Omental fat pad (tissue), 4 donors: ENCODE measurements around the gene KCNG4. TPM values are rescaled to one million over a fixed set of nuclear protein-coding genes. Genes with fewer than 3 reads are reported as not detected.

Experiments
- ATAC-seq: fragments of 150-250 bp; one replicate; pipeline ENCODE4 v1.9.1; 2016; ENCODE audit warnings: mild to moderate bottlenecking, moderate library complexity; ENCODE audit not compliant: low FRiP score
- DNase-seq: peaks from one replicate; pipeline ENCODE4 v3.0.0-alpha.2; 2019; ENCODE audit warnings: low spot score
- total RNA-seq, 4 donors: library from RNA; depleted of rRNA; stranded (reverse); fragments of >200 nt; gene quantifications; one replicate each; pipeline ENCODE4 v1.1.0, GENCODE V29; 2016
- TF ChIP-seq, protein P1 (sequence below), 3 donors: fragments of 450-650 bp; IDR thresholded peaks; one replicate each; pipeline ENCODE4 v1.5.1; 2016 to 2017; ENCODE audit warnings: antibody characterized with exemption in 3 of 3, mild to moderate bottlenecking in 3 of 3, moderate library complexity in 2 of 3

The KCNG4 gene
- total RNA-seq, 4 donors from 2014 or later: not detected

DNA sequence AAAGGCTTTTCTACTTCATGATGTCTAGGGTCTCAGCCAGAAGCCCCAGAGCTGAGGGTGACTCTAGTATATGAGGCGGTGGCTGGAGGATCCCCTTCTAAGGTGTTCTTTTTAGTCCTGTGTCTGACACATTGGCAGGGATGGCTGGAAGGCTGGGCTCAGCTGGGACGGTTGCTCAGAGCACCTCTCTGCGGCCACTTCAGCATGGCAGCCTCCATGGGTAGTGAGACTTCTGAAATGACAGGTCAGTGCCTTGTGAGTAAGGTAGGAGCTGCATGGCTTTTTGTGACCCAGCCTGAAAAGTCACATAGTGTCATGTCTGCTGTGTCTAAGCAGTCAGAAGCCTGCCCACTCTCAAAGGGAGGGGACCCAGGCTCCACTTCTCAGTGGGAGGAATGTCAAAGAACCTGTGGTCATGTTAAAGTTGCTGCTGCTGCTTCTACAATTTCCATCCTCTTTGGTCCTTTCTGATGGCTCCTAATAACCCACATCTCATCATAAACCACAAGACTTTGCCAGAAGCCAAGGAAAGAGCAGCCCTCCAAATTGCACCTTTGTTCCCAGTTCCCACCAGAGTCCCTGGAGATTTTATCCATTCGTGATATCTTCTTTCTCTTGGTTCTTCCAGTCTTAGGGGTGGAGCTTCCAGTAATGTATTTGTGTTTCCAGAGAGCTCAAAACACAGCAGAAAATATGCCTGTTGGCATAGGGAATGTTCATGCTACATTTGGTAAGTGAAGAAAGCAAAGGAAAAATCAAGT is 15.4 kb upstream of the KCNG4 start:
- ATAC-seq (no peak), DNase-seq (no peak)
- TF ChIP-seq, protein P1, sequence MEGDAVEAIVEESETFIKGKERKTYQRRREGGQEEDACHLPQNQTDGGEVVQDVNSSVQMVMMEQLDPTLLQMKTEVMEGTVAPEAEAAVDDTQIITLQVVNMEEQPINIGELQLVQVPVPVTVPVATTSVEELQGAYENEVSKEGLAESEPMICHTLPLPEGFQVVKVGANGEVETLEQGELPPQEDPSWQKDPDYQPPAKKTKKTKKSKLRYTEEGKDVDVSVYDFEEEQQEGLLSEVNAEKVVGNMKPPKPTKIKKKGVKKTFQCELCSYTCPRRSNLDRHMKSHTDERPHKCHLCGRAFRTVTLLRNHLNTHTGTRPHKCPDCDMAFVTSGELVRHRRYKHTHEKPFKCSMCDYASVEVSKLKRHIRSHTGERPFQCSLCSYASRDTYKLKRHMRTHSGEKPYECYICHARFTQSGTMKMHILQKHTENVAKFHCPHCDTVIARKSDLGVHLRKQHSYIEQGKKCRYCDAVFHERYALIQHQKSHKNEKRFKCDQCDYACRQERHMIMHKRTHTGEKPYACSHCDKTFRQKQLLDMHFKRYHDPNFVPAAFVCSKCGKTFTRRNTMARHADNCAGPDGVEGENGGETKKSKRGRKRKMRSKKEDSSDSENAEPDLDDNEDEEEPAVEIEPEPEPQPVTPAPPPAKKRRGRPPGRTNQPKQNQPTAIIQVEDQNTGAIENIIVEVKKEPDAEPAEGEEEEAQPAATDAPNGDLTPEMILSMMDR (IDR thresholded peaks at IDR 0.05): no peak

DNA sequence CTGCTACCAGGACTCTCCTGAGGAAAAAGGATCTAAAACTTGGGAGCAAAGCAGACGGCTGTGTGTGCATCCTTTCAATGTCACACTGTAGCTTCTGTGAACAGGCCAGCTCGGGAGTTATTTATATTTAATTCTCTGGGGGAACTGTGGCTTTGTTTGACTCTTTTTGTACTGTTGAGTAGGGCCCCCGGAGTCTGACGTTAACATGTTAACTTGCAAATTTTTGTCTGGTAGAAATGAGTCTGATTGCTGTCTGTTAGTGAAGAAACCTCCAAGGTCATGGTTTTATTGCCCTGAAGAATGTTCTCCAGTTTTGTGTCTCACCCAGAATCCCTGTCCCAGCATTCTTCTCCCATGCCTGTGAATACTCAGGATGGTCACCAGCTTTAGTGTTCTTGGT is 14.2 kb upstream of the KCNG4 start:
- no peak for DNase-seq
- no peak for ATAC-seq
- TF ChIP-seq, protein P1 (IDR thresholded peaks at IDR 0.05): no peak

- DNase-seq: no peak
- TF ChIP-seq, protein P1 (IDR thresholded peaks at IDR 0.05): no peak
- ATAC-seq: no peak
These were observed 13.4 kb upstream of the KCNG4 start for GRCh38 chr16:84253173-84253572.

DNA sequence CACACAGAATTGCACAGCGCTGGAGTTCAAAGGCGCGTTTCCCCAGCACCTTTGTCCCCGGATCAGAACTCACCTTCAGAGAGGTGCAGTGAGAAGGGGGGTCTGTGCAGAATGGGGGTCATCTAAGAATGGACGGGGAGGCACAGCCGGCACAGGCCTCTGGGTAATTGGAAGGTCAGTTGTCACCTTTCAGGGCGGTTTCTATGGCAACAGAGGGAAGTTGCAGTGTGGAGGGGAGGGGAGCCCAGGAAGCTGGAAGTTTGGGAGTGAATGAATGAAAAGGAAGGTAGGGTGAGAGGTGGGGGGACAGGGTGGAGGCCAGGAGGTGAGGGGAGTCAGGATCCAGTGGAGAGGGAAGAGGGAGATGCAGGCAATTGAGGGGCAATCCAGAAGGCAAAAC is 12.4 kb upstream of the KCNG4 start:
- no peak for ATAC-seq

DNA sequence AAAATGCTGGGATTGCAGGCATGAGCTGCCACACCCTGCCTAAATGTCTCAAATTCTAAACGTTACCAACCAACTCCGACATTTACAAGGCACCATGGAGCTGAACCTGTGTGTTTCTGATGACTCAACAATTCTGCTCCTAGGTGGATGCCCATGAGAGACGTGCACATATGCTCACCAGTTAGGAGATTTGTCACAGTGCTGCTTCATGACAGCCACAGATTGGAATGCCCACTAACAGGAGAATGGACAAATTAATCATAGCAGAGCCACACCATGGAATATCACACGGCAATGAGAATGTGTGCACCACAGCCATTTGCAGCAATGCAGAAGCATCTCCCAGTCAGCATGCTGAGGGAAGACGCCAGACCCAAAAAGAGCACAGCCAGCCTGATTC is 8.0 kb upstream of the KCNG4 start:
- ATAC-seq: no peak
- no peak for DNase-seq
- TF ChIP-seq, protein P1 (IDR thresholded peaks at IDR 0.05): no peak

More for the DNA sequence above, 12.4 kb upstream of the KCNG4 start:
- TF ChIP-seq, protein P1 (IDR thresholded peaks at IDR 0.05): no peak
- no peak for DNase-seq

GRCh38 chr16:84247331-84247730 is 7.5 kb upstream of the KCNG4 start:
- ATAC-seq (no peak), DNase-seq (no peak)
- TF ChIP-seq, protein P1 (IDR thresholded peaks at IDR 0.05): no peak

DNA sequence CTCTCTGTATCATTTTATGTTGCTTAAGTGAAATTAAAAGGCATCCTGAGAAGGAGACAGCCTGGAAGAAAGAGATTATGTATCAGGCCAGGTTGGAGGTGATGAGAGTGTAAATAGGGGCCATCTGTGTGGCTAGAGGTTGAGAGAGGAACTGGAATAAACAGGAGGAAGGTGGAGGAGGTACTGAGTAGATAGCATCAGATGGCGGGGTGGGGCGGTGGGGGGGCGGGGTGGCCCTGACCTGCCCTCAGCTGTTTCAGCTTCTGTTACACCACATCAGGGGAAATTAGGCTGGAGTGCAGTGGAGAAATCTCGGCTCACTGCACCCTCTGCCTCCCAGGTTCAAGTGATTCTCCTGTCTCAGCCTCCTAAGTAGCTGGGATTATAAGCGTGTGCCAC is 6.9 kb upstream of the KCNG4 start:
- TF ChIP-seq, protein P1 (IDR thresholded peaks at IDR 0.05): no peak
- ATAC-seq (no peak), DNase-seq (no peak)
